Dedifferentiated amniotic fluid mesenchymal stem cell (primary cell): Measurements from ENCODE around the gene UBN2.
A peak's percentile ranks its signal among the peaks of the same experiment; 100 is the strongest.

Experiments used
- DNase-seq: peaks from one replicate; pipeline ENCODE4 v3.0.0-alpha.2; 2016; ENCODE audit errors: extremely low spot score

Gene UBN2

GRCh38 chr7:139231513-139232376 is 708 bp downstream of the UBN2 start:
- DNase-seq = peak; percentile 23

GRCh38 chr7:139232377-139232717 is 1.3 kb downstream of the UBN2 start:
- DNase-seq = no peak

GRCh38 chr7:139232904-139233303 is 1.9 kb downstream of the UBN2 start:
- DNase-seq = peak; percentile 43

- DNase-seq = no peak
These were observed 10.2 kb downstream of the UBN2 start for GRCh38 chr7:139241258-139241657.

- DNase-seq = no peak
These were observed 11.8 kb downstream of the UBN2 start for GRCh38 chr7:139242741-139243281.

GRCh38 chr7:139245401-139245800 is 14.4 kb downstream of the UBN2 start:
- no peak for DNase-seq

GRCh38 chr7:139246494-139246893 is 15.5 kb downstream of the UBN2 start:
- no peak for DNase-seq

GRCh38 chr7:139246905-139247304 is 15.9 kb downstream of the UBN2 start:
- no peak for DNase-seq

GRCh38 chr7:139249179-139249810 is 18.3 kb downstream of the UBN2 start:
- no peak for DNase-seq

- DNase-seq = no peak
These were observed 21.4 kb downstream of the UBN2 start for GRCh38 chr7:139252451-139252850.

- no peak for DNase-seq
These were observed 23.2 kb downstream of the UBN2 start for GRCh38 chr7:139254281-139254680.

GRCh38 chr7:139254728-139255127 is 23.7 kb downstream of the UBN2 start:
- DNase-seq = no peak

GRCh38 chr7:139255290-139255689 is 24.3 kb downstream of the UBN2 start:
- DNase-seq = no peak

GRCh38 chr7:139259142-139259541 is 28.1 kb downstream of the UBN2 start:
- no peak for DNase-seq

GRCh38 chr7:139264220-139264619 is 33.2 kb downstream of the UBN2 start:
- DNase-seq = no peak

- DNase-seq = no peak
These were observed 34.6 kb downstream of the UBN2 start for GRCh38 chr7:139265673-139266072.

GRCh38 chr7:139271718-139272628 is 40.9 kb downstream of the UBN2 start:
- no peak for DNase-seq

GRCh38 chr7:139284252-139284896 is 53.3 kb downstream of the UBN2 start:
- no peak for DNase-seq

- DNase-seq = no peak
These were observed 55.1 kb downstream of the UBN2 start for GRCh38 chr7:139286144-139286543.

- DNase-seq = no peak
These were observed 61.8 kb downstream of the UBN2 start for GRCh38 chr7:139292821-139293220.

- DNase-seq = no peak
These were observed 62.5 kb downstream of the UBN2 start for GRCh38 chr7:139293534-139293933.

GRCh38 chr7:139294241-139294640 is 63.2 kb downstream of the UBN2 start:
- DNase-seq = no peak
